GM23338 (cell line): ENCODE results near the gene WBP2. TPM values are rescaled to one million over a fixed set of nuclear protein-coding genes. Genes with fewer than 3 reads are reported as not detected.

Experiments
- ATAC-seq: fragments of 200-7000 bp; cut with Tn5 transposase; 3 replicates; pipeline ENCODE4 v1.9.1; 2020
- DNase-seq: peaks from one replicate; pipeline ENCODE4 v3.0.0-alpha.2; 2015; ENCODE audit warnings: low spot score
- H2AFZ ChIP-seq: fragments of 200-600 bp; sonication (generic); 2 replicates; pipeline ENCODE4 v1.8.0; 2016; ENCODE audit warnings: antibody characterized with exemption, mild to moderate bottlenecking, moderate library complexity
- H3F3A ChIP-seq: fragments of 200-600 bp; sonication (generic); replicated peaks from 2 replicates; pipeline ENCODE4 v1.8.0; 2017; ENCODE audit warnings: antibody characterized with exemption, mixed run types, low read depth
- H3K27ac ChIP-seq: fragments of 200-600 bp; sonication (generic); 2 replicates; pipeline ENCODE4 v1.6.1; 2016; ENCODE audit warnings: low read depth
- H3K27me3 ChIP-seq: fragments of 200-600 bp; sonication (generic); 2 replicates; pipeline ENCODE4 v1.8.0; 2016; ENCODE audit warnings: mild to moderate bottlenecking, mixed run types, moderate library complexity; ENCODE audit not compliant: insufficient read depth
- H3K36me3 ChIP-seq: fragments of 200-600 bp; sonication (generic); 2 replicates; pipeline ENCODE4 v1.8.0; 2016; ENCODE audit warnings: mild to moderate bottlenecking; ENCODE audit not compliant: insufficient read depth
- H3K4me1 ChIP-seq: fragments of 200-600 bp; sonication (generic); 2 replicates; pipeline ENCODE4 v1.8.0; 2016; ENCODE audit warnings: mild to moderate bottlenecking, moderate library complexity; ENCODE audit not compliant: insufficient read depth
- H3K4me2 ChIP-seq: fragments of 200-600 bp; sonication (generic); 2 replicates; pipeline ENCODE4 v1.7.1; 2017; ENCODE audit warnings: mixed run types
- H3K4me3 ChIP-seq: fragments of 200-600 bp; sonication (generic); 2 replicates; pipeline ENCODE4 v1.6.1; 2016; ENCODE audit warnings: mixed run types
- H3K79me2 ChIP-seq: fragments of 200-600 bp; sonication (generic); replicated peaks from 2 replicates; pipeline ENCODE4 v1.8.0; 2017; ENCODE audit warnings: mild to moderate bottlenecking; ENCODE audit not compliant: insufficient read depth
- H3K9me2 ChIP-seq: fragments of 200-600 bp; sonication (generic); 2 replicates; pipeline ENCODE4 v1.8.0; 2017; ENCODE audit not compliant: insufficient read depth
- H4K20me1 ChIP-seq: fragments of 200-600 bp; sonication (generic); replicated peaks from 2 replicates; pipeline ENCODE4 v1.8.0; 2017; ENCODE audit warnings: mild to moderate bottlenecking; ENCODE audit not compliant: insufficient read depth
- H3K27ac Mint-ChIP-seq: 2 replicates; pipeline ENCODE4 v1.8.0; 2020; ENCODE audit warnings: inconsistent platforms, mild to moderate bottlenecking, moderate library complexity, mixed read lengths
- H3K27me3 Mint-ChIP-seq: 3 replicates; pipeline ENCODE4 v1.8.0; 2022; ENCODE audit warnings: low read depth, mild to moderate bottlenecking, moderate library complexity, mixed read lengths, inconsistent platforms; ENCODE audit not compliant: insufficient read depth, poor library complexity
- H3K36me3 Mint-ChIP-seq: 3 replicates; pipeline ENCODE4 v1.8.0; 2021; ENCODE audit warnings: low read depth, mild to moderate bottlenecking, inconsistent platforms, moderate library complexity, mixed read lengths
- H3K4me1 Mint-ChIP-seq: 3 replicates; pipeline ENCODE4 v1.8.0; 2020; ENCODE audit warnings: mild to moderate bottlenecking, inconsistent platforms, mixed read lengths
- H3K4me3 Mint-ChIP-seq: 3 replicates; pipeline ENCODE4 v1.8.0; 2021; ENCODE audit warnings: moderate library complexity, mild to moderate bottlenecking, inconsistent platforms, mixed read lengths
- H3K9me3 Mint-ChIP-seq: 3 replicates; pipeline ENCODE4 v1.8.0; 2020; ENCODE audit warnings: moderate library complexity, mild to moderate bottlenecking, inconsistent platforms, mixed read lengths
- CREB1 ChIP-seq: fragments of 250-450 bp; sonication (Bioruptor Pico); IDR thresholded peaks from 2 replicates; pipeline ENCODE4 v1.5.0; 2020; ENCODE audit warnings: low read depth, mild to moderate bottlenecking, moderate library complexity
- CTCF ChIP-seq, 2 experiments: fragments of 200-600 bp in 1 of 2; sonication (generic) in 1 of 2; conservative IDR thresholded peaks; 2 replicates each; pipeline versions ENCODE4 v1.5.1 to v1.6.1; 2016 to 2017; ENCODE audit warnings: antibody characterized with exemption in 2 of 2, low read depth in 2 of 2, mild to moderate bottlenecking in 2 of 2, moderate library complexity in 1 of 2
- ETS1 ChIP-seq: IDR thresholded peaks from 2 replicates; pipeline ENCODE4 v1.6.1; 2016; ENCODE audit warnings: antibody characterized with exemption
- EZH2 ChIP-seq: fragments of 200-600 bp; sonication (generic); IDR thresholded peaks from one replicate; pipeline ENCODE4 v1.8.0; 2017; ENCODE audit warnings: antibody characterized with exemption, mild to moderate bottlenecking, low read depth; ENCODE audit not compliant: unreplicated experiment
- EZH2phosphoT487 ChIP-seq: fragments of 200-600 bp; sonication (generic); IDR thresholded peaks from one replicate; pipeline ENCODE4 v1.8.1; 2018; ENCODE audit warnings: antibody characterized with exemption; ENCODE audit not compliant: unreplicated experiment
- JUNB ChIP-seq: IDR thresholded peaks from one replicate; pipeline ENCODE4 v1.6.1; 2016; ENCODE audit warnings: antibody characterized with exemption; ENCODE audit not compliant: unreplicated experiment
- NANOG ChIP-seq: IDR thresholded peaks from 2 replicates; pipeline ENCODE4 v1.6.1; 2016; ENCODE audit warnings: antibody characterized with exemption, borderline replicate concordance
- POLR2AphosphoS5 ChIP-seq: IDR thresholded peaks from 2 replicates; pipeline ENCODE4 v1.6.1; 2016; ENCODE audit warnings: antibody characterized with exemption, low read depth
- REST ChIP-seq: IDR thresholded peaks from one replicate; pipeline ENCODE4 v1.6.1; 2018; ENCODE audit warnings: antibody characterized with exemption; ENCODE audit not compliant: unreplicated experiment
- STAT1 ChIP-seq: IDR thresholded peaks from one replicate; pipeline ENCODE4 v1.6.1; 2016; ENCODE audit warnings: antibody characterized with exemption; ENCODE audit not compliant: unreplicated experiment
- ZNF114 ChIP-seq: fragments of 250-450 bp; sonication (Bioruptor Pico); IDR thresholded peaks from 2 replicates; pipeline ENCODE4 v1.5.0; 2020; ENCODE audit warnings: mild to moderate bottlenecking, moderate library complexity
- ZNF331 ChIP-seq: fragments of 250-450 bp; sonication (Bioruptor Pico); IDR thresholded peaks from 2 replicates; pipeline ENCODE4 v1.5.0; 2020; ENCODE audit warnings: low read depth, mild to moderate bottlenecking, moderate library complexity
- polyA plus RNA-seq: library from polyadenylated mRNA; unstranded; fragments of >200 nt; fragmentation: Nextera tagmentation; extraction: Ambion mirVana; gene quantifications from 2 replicates; pipeline ENCODE4 v1.2.1, GENCODE V29; 2016
- total RNA-seq: library from RNA; depleted of rRNA; stranded (reverse); fragments of >200 nt; shearing (Covaris generic); gene quantifications from 2 replicates; pipeline ENCODE4 v1.2.3, GENCODE V29; 2014
- TF ChIP-seq, protein P1 (sequence below): fragments of 250-450 bp; sonication (Bioruptor Pico); IDR thresholded peaks from 2 replicates; pipeline ENCODE4 v1.5.0; 2020; ENCODE audit warnings: mild to moderate bottlenecking, moderate library complexity

The WBP2 gene
- total and polyA plus RNA-seq, 2 experiments from 2014 or later = 36.2 to 63.5 TPM

DNA sequence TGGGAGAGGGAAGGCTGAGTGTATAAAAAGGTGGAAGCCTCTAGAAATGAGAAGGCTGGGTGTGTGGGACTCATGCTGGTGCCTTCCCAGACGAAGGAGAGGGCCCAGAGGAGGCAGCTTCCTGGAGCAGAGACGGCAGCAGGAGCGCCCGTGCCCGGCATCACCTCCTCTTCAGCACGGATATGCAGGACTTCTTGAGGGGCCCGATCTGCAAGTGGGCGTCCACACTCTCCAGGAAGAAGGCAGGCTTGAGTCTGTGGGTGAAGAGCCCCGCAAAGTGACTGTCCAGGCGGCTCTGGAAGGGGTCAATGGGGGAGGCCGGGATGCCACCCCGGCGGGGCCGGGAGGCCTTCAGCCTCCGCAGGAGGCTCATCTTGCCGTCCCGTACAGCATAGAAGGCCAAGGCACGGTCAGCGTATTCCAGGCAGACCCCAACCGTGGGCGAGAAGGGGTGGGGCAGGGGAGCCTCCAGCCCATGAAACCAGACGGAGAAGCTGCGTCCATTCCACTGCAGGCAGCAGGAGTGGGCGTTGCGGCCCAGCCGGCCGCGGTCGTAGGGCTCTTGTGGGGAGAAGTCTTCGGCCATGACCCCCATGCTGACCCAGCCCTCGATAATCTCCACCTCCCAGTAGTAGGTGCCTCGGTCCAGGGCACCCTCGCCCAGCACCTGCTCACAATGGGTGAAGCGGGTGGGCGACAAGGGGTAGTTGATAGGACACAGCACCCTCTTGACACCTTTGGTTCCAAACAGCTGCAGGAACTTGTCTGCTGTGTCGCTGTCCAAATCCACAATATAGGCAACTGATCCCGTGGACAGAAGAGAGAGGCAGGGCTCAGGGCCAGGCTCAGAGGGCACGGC is 19.4 kb upstream of the WBP2 start:
- Histone ChIP-seq H3K4me3 (no peak overlapping the region), H3K4me1 (peaks cover 16% of the 10 kb centered on the region; the same call in 1 of the 2 replicates), H3K4me2 (no peak overlapping the region), H3K9me2 (no peaks in the 10 kb centered on the region), H3K36me3 (no peaks in the 10 kb centered on the region), H3K27ac (no peak overlapping the region), H3K79me2 (no peaks in the 10 kb centered on the region), H3K27me3 (peaks cover 35% of the 10 kb centered on the region), H3F3A (peaks cover 24% of the 10 kb centered on the region), H4K20me1 (no peaks in the 10 kb centered on the region), H2AFZ (no peak overlapping the region)
- Mint-ChIP-seq H3K27ac (no peak overlapping the region), H3K9me3 (no peaks in the 10 kb centered on the region), H3K4me1 (peaks cover 23% of the 10 kb centered on the region), H3K27me3 (peaks cover 38% of the 10 kb centered on the region), H3K4me3 (no peak overlapping the region), H3K36me3 (no peaks in the 10 kb centered on the region; the same call in 2 of the 3 replicates)
- no peak for TF ChIP-seq ZNF331
- TF ChIP-seq POLR2AphosphoS5 = no peak
- TF ChIP-seq ZNF114 (CRISPR knock-in tag) = no peak
- TF ChIP-seq EZH2 = no peak
- TF ChIP-seq ETS1 = no peak
- no peak for TF ChIP-seq EZH2phosphoT487
- no peak for TF ChIP-seq REST
- TF ChIP-seq NANOG = no peak
- TF ChIP-seq, protein P1, sequence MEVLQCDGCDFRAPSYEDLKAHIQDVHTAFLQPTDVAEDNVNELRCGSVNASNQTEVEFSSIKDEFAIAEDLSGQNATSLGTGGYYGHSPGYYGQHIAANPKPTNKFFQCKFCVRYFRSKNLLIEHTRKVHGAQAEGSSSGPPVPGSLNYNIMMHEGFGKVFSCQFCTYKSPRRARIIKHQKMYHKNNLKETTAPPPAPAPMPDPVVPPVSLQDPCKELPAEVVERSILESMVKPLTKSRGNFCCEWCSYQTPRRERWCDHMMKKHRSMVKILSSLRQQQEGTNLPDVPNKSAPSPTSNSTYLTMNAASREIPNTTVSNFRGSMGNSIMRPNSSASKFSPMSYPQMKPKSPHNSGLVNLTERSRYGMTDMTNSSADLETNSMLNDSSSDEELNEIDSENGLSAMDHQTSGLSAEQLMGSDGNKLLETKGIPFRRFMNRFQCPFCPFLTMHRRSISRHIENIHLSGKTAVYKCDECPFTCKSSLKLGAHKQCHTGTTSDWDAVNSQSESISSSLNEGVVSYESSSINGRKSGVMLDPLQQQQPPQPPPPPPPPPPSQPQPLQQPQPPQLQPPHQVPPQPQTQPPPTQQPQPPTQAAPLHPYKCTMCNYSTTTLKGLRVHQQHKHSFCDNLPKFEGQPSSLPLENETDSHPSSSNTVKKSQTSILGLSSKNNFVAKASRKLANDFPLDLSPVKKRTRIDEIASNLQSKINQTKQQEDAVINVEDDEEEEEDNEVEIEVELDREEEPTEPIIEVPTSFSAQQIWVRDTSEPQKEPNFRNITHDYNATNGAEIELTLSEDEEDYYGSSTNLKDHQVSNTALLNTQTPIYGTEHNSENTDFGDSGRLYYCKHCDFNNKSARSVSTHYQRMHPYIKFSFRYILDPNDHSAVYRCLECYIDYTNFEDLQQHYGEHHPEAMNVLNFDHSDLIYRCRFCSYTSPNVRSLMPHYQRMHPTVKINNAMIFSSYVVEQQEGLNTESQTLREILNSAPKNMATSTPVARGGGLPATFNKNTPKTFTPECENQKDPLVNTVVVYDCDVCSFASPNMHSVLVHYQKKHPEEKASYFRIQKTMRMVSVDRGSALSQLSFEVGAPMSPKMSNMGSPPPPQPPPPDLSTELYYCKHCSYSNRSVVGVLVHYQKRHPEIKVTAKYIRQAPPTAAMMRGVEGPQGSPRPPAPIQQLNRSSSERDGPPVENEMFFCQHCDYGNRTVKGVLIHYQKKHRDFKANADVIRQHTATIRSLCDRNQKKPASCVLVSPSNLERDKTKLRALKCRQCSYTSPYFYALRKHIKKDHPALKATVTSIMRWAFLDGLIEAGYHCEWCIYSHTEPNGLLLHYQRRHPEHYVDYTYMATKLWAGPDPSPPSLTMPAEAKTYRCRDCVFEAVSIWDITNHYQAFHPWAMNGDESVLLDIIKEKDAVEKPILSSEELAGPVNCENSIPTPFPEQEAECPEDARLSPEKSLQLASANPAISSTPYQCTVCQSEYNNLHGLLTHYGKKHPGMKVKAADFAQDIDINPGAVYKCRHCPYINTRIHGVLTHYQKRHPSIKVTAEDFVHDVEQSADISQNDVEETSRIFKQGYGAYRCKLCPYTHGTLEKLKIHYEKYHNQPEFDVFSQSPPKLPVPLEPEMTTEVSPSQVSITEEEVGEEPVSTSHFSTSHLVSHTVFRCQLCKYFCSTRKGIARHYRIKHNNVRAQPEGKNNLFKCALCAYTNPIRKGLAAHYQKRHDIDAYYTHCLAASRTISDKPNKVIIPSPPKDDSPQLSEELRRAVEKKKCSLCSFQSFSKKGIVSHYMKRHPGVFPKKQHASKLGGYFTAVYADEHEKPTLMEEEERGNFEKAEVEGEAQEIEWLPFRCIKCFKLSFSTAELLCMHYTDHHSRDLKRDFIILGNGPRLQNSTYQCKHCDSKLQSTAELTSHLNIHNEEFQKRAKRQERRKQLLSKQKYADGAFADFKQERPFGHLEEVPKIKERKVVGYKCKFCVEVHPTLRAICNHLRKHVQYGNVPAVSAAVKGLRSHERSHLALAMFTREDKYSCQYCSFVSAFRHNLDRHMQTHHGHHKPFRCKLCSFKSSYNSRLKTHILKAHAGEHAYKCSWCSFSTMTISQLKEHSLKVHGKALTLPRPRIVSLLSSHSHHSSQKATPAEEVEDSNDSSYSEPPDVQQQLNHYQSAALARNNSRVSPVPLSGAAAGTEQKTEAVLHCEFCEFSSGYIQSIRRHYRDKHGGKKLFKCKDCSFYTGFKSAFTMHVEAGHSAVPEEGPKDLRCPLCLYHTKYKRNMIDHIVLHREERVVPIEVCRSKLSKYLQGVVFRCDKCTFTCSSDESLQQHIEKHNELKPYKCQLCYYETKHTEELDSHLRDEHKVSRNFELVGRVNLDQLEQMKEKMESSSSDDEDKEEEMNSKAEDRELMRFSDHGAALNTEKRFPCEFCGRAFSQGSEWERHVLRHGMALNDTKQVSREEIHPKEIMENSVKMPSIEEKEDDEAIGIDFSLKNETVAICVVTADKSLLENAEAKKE = no peak
- TF ChIP-seq JUNB = no peak
- no peak for TF ChIP-seq CTCF (conservative IDR thresholded peaks at IDR 0.05; ENCODE audit: low read depth in 2 of 2)
- no peak for TF ChIP-seq STAT1
- TF ChIP-seq CREB1 (CRISPR knock-in tag) = no peak
- no peak for ATAC-seq
- no peak for DNase-seq
